Ureter (tissue), 1 donor: ENCODE measurements around the gene NECAP2. TPM values are rescaled to one million over a fixed set of nuclear protein-coding genes. Genes with fewer than 3 reads are reported as not detected.
"Not testable (repeated sequence)": the region's sequence is repeated elsewhere in the genome, so short reads cannot be mapped to it uniquely, and the experiment has no call there.

ENCODE experiments used
- DNase-seq: peaks from one replicate; pipeline ENCODE4 v3.0.0-alpha.2; 2020; ENCODE audit warnings: low spot score
- total RNA-seq: library from RNA; stranded (reverse); gene quantifications from one replicate; pipeline ENCODE4 v1.2.4, GENCODE V29; 2023
- donor health status: DM: yes; HTN: yes; CAD: no.

The NECAP2 gene
- total RNA-seq, 1 donor from 2014 or later = 40.6 TPM

- DNase-seq = no peak
These were observed 21.2 kb downstream of the NECAP2 start for GRCh38 chr1:16461681-16462080.

DNA sequence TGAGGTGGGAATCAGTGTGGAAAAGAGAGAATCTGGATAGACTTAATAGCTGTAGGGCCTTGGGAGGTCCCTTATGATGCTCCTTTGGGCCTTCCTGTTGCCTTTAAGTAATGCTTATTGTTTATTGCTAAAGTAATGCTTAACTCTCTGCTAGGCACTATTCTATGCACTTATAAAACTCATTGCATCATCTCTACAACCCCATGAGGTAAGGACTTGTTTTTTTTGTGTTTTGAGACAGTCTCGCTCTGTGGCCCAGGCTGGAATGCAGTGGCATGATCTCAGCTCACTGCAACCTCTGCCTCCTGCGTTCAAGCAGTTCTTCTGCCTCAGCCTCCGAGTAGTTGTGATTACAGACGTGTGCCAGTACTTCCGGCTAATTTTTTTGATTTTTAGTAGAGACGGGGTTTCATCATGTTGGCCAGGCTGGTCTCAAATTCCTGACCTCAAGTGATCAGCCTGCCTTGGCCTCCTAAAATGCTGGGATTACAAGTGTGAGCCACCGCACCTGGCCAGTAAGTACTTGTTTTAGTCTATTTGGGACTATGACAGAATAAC is 22.3 kb downstream of the NECAP2 start:
- no peak for DNase-seq

GRCh38 chr1:16464917-16465625 is 24.5 kb downstream of the NECAP2 start:
- no peak for DNase-seq

- no peak for DNase-seq
These were observed 28.0 kb downstream of the NECAP2 start for GRCh38 chr1:16468558-16468957.

GRCh38 chr1:16474166-16474800 is 33.8 kb downstream of the NECAP2 start:
- DNase-seq = no peak

GRCh38 chr1:16474891-16475290 is 34.4 kb downstream of the NECAP2 start:
- DNase-seq = not testable (repeated sequence)

DNA sequence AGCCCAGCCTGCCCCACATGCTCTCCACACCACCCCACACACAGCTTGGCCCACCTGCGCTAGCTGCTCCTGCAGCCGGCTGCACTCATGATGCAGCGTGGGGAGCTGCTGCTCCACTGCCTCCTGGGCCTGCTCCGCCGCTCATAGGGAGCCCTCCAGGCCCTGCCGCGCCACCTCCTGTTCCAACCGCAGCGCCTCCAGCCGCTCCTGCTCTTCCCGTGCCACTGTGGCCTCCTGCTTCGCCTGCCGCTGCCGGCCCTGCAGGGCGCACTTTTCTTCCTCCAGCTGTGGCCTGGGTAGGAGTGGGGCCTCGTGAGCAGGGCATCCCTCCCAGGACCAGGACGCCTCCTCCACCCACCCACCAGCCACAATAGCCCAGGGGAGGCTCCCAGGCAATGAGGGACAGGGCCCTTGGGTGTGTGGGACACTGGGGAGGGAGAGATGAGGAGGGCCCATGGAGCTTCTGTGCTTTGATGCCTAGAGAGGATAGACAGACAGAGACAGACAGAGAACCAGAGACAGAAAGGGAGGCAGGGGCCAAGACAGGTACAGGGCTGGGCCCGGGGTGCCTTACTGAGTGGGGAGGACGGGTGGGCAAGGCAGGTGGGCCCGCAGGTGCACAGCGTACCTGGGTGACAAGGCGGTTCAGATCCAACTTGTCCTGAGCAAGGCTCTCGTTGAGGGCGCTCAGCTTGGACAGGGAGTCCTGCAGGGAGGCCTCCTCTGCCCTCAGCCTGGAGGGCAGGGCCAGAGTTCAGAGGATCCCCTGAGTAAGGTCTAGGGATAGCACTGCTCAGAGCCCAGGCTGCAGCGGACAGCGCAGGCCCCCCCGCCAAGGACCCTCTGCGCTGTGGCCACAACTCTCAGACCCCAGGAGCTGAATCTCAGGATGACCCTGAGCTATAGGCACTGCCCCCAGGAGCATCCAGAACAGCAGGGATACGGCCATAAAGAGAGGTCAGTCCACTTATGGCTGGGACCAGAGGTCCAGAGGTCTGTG is 35.5 kb downstream of the NECAP2 start:
- DNase-seq = not testable (repeated sequence)

- DNase-seq = no peak
These were observed 37.6 kb downstream of the NECAP2 start for GRCh38 chr1:16478091-16478490.

DNA sequence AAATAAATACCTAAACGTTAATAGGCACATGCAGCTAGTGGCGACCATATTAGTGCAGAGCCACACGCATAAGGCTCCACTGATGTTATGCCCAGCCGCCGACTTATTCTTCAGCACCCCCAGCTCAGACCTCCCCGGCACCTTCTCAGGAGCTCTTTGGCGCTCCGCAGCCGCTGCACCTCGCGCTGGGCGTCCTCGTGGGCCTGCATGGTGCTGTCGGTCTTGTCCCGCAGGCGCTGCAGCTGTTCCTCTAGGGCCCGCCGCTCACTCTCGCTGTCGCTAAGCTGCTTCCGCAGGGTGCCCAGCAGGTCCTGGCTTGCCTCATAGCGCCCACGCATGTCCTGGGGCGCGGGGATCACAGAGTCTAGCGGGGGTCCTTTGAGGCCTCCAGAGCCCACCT is 42.6 kb downstream of the NECAP2 start:
- DNase-seq = not testable (repeated sequence)

DNA sequence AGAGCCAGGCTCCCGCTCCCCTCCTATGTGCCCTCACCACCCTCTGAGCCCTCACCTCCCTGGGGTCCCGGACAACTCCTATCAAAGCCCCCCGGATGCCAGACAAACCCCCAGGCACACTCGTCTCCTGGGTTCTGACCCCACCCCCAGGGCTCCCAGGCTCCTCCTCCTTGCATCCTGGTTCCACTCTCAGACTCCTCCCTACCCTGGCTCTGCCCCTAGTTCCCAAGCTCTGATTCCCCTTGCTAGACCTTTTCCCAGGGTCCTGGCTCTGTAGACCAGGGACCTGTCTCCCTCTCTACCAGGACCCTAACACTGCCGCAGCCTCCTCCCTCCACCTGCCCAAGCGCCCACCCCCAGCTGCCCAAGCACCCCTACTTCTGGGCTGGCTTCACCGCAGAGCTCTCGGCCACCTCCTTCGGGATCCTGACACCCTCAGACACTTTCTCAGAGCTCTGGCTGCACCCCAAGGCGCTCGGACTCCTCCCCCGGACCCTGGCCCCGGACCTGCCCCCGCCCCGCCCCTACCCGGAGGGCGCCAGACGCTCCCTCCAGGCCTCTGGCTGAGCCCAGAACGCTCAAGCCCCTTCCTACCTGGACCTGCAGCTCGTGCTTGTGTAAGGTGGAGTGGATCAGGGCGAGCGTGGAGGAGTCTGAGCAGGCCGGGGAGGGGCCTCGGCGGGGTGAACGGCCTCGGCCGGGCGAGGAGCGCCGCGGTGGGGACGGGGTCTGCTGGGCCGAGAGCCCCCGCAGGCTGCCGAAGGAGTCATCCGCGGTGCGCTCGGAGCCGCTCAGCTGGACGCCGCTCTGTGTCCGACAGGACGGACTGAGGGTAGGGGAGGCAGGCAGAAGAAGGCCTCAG is 43.3 kb downstream of the NECAP2 start:
- not testable (repeated sequence) for DNase-seq

DNA sequence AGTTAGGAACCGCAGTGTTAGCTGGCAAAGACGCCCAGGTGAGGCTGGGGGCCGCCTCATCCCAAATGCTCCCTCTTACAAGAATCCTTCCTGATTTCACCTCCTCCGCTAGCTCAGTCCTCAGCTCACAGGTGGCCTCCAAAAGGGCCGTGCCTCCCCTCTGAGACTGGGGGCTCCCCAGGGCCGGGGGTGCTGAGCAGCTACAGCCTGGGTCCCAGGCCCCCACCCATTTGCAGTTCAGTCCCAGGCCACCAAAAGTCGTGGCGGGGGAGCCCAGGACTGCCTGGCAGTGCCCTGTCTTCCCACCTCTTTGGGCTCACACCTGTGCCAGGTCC is 43.9 kb downstream of the NECAP2 start:
- DNase-seq = no peak

GRCh38 chr1:16484931-16485330 is 44.4 kb downstream of the NECAP2 start:
- no peak for DNase-seq

- DNase-seq = not testable (repeated sequence)
These were observed 45.8 kb downstream of the NECAP2 start for GRCh38 chr1:16486316-16486715.

- DNase-seq = not testable (repeated sequence)
These were observed 46.5 kb downstream of the NECAP2 start for GRCh38 chr1:16487011-16487410.

DNA sequence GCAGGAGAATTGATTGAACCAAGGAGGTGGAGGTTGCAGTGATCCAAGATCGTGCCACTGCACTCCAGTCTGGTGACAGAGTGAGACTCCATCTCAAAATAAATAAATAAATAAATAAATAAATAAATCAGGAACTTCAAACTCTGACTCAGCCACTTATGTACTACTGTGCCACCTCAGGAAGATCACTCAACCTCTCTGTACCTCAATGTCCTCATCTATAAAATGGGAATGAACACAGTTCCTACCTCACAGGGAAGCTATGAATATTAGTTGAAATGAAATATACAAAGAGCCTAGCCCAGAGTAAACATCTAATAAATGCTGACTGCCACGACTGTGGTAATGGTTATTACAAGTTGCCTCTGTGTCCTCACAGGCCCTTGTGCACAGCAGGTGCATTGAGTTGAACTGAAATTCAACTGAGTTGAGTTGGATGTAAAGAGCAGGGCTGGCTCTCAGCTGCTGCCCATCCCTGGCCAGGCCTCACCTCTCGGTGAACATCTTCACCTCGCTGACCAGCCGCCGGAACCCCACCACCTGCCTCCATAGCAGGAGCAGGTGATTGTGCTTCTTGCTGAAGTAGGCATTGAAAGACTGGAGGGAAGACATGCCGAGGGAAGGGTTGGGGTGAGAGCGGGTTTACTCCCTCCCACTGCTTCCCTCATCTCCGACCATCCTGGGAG is 48.8 kb downstream of the NECAP2 start:
- not testable (repeated sequence) for DNase-seq

- no peak for DNase-seq
These were observed 50.6 kb downstream of the NECAP2 start for GRCh38 chr1:16491056-16491675.

- DNase-seq = not testable (repeated sequence)
These were observed 52.4 kb downstream of the NECAP2 start for GRCh38 chr1:16492937-16493336.

GRCh38 chr1:16493731-16494130 is 53.2 kb downstream of the NECAP2 start:
- not testable (repeated sequence) for DNase-seq

DNA sequence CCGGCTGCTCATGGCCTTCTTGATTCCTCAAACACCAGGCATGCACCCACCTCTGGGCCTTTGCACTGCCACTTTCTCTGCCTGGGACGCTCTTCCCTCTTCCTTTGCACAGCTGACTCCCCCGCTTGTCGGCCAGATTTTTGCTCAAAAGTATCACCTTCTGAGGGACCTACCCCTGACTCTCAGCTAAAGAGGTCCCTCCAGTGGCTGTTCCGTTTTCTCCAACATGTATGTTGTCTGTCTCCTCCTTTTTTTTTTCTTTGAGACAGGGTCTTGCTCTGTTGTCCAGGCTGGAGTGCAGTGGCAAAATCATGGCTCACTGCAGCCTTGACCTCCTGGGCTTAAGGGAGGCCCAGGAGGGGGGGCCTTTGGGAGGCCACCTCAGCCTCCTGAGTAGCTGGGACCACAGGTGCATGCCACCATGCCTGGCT is 57.0 kb downstream of the NECAP2 start:
- DNase-seq = not testable (repeated sequence)

GRCh38 chr1:16498047-16498446 is 57.5 kb downstream of the NECAP2 start:
- DNase-seq = not testable (repeated sequence)
